ENCODE measurements around the gene GALT. TPM values are rescaled to one million over a fixed set of nuclear protein-coding genes. Genes with fewer than 3 reads are reported as not detected.

Gene GALT
- total and polyA plus RNA-seq, 2 of the 13 experiments (the other 11 are each of a cell fraction or from before 2014, with no cell fraction given), result 40.4 to 46.3 TPM

DNA sequence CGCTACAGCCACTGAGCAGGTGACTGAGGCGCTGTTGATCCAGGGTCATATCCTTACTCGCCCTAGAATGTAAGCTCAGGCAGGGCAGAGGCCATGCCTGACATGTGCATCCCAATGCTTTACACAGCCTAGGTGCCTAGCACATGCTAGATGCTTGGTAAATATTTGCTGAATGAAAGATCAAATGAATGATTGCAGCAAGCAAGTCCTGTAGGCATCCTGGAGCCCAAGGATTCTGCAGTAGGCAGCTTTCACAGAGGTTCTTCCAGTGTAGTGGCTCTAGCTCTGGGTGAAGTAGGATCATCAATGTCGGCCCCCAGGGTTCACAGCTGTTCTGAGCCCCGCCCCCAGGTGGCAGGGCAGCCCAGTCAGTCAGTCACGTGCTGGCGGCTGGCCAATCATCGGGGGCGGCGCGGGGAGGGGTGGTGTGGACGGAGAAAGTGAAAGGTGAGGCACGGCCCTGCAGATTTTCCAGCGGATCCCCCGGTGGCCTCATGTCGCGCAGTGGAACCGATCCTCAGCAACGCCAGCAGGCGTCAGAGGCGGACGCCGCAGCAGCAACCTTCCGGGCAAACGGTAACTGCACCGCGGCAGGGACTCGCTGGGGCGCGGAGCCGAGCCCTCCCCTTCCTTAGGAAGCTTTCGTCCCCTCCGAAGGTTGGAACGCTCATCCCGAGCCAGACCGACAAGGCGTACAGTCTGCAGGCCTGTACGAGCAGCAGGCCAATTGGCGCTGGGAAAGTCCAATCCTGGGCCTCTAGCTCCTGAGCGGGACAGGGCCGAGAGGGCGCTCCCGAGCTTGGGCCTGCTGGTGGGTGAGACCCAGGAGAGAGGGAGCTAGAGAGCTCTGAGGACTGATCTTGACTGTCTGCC is at the start of gene GALT (continued):
- TF ChIP-seq, protein P1, sequence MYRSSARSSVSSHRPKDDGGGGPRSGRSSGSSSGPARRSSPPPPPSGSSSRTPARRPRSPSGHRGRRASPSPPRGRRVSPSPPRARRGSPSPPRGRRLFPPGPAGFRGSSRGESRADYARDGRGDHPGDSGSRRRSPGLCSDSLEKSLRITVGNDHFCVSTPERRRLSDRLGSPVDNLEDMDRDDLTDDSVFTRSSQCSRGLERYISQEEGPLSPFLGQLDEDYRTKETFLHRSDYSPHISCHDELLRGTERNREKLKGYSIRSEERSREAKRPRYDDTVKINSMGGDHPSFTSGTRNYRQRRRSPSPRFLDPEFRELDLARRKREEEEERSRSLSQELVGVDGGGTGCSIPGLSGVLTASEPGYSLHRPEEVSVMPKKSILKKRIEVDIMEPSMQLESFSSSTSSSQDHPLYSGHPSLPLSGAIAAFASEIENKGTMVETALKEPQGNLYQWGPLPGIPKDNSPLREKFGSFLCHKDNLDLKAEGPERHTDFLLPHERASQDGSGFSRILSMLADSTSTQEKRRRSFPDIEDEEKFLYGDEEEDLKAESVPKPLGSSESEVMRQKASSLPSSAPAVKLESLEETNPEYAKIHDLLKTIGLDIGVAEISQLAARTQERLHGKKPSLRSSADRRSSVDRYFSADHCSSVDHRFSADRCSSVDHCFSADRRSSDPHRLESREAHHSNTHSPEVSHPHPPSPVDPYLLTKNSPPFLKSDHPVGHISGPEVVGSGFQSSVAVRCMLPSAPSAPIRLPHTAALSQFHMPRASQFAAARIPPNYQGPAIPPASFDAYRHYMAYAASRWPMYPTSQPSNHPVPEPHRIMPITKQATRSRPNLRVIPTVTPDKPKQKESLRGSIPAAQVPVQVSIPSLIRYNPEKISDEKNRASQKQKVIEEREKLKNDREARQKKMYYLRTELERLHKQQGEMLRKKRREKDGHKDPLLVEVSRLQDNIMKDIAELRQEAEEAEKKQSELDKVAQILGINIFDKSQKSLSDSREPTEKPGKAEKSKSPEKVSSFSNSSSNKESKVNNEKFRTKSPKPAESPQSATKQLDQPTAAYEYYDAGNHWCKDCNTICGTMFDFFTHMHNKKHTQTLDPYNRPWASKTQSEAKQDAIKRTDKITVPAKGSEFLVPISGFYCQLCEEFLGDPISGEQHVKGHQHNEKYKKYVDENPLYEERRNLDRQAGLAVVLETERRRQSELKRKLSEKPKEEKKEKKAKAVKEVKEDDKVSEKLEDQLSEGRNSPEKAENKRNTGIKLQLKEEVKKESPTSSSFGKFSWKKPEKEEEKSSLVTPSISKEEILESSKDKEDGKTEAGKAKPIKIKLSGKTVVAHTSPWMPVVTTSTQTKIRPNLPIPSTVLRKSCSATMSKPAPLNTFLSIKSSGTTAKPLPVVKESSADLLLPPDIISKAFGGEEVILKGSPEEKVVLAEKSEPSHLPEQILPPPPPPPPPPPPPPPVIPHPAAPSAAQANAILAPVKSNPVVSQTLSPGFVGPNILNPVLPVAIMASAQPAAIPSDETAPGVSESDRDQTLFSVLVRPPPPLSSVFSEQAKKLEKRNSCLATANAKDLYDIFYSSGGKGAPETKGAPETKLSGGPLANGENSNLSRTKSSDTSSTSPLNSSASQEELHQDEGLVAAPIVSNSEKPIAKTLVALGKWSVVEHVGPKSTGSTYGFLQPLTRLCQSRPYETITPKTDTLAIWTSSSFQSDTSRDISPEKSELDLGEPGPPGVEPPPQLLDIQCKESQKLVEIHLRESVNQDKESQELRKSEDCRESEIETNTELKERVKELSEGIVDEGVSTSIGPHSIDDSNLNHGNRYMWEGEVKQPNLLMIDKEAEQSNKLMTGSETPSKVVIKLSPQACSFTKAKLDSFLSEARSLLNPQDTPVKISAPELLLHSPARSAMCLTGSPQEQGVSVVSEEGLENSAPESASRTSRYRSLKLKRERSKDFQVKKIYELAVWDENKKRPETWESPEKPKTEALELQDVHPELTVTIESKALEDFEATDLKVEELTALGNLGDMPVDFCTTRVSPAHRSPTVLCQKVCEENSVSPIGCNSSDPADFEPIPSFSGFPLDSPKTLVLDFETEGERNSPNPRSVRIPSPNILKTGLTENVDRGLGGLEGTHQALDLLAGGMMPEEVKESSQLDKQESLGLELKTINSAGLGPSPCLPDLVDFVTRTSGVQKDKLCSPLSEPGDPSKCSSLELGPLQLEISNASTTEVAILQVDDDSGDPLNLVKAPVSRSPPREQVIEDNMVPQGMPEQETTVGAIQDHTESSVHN (CRISPR knock-in tag; IDR thresholded peaks at IDR 0.05), result peak; percentile 53; the same call in 1 of the 2 replicates
- no peak for TF ChIP-seq CCDC6 (CRISPR knock-in tag; IDR thresholded peaks at IDR 0.05)
- TF ChIP-seq, protein P2, sequence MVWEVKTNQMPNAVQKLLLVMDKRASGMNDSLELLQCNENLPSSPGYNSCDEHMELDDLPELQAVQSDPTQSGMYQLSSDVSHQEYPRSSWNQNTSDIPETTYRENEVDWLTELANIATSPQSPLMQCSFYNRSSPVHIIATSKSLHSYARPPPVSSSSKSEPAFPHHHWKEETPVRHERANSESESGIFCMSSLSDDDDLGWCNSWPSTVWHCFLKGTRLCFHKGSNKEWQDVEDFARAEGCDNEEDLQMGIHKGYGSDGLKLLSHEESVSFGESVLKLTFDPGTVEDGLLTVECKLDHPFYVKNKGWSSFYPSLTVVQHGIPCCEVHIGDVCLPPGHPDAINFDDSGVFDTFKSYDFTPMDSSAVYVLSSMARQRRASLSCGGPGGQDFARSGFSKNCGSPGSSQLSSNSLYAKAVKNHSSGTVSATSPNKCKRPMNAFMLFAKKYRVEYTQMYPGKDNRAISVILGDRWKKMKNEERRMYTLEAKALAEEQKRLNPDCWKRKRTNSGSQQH (CRISPR knock-in tag; IDR thresholded peaks at IDR 0.05; ENCODE audit: low read depth), result peak; percentile 75; the same call in 1 of the 2 replicates
- peak; percentile 71; the same call in 1 of the 2 replicates for TF ChIP-seq GFI1 (CRISPR knock-in tag; IDR thresholded peaks at IDR 0.05; ENCODE audit: borderline replicate concordance)
- TF ChIP-seq GATA4 (IDR thresholded peaks at IDR 0.05; ENCODE audit: borderline replicate concordance, low read depth), result 0 out of 2 replicates have a peak, but pooled peaks have one; percentile 31
- TF ChIP-seq, protein P3, sequence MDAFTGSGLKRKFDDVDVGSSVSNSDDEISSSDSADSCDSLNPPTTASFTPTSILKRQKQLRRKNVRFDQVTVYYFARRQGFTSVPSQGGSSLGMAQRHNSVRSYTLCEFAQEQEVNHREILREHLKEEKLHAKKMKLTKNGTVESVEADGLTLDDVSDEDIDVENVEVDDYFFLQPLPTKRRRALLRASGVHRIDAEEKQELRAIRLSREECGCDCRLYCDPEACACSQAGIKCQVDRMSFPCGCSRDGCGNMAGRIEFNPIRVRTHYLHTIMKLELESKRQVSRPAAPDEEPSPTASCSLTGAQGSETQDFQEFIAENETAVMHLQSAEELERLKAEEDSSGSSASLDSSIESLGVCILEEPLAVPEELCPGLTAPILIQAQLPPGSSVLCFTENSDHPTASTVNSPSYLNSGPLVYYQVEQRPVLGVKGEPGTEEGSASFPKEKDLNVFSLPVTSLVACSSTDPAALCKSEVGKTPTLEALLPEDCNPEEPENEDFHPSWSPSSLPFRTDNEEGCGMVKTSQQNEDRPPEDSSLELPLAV (CRISPR knock-in tag; conservative IDR thresholded peaks at IDR 0.05; ENCODE audit: low read depth), result no peak
- TF ChIP-seq ISL2 (CRISPR knock-in tag; IDR thresholded peaks at IDR 0.05), result peak; percentile 19; the same call in 1 of the 2 replicates
- peak; percentile 96 for TF ChIP-seq NFYB (CRISPR knock-in tag; IDR thresholded peaks at IDR 0.05)
- TF ChIP-seq RBFOX2 (IDR thresholded peaks at IDR 0.05; ENCODE audit: low read depth, low read length), result peak; percentile 93
- TF ChIP-seq, protein P4, sequence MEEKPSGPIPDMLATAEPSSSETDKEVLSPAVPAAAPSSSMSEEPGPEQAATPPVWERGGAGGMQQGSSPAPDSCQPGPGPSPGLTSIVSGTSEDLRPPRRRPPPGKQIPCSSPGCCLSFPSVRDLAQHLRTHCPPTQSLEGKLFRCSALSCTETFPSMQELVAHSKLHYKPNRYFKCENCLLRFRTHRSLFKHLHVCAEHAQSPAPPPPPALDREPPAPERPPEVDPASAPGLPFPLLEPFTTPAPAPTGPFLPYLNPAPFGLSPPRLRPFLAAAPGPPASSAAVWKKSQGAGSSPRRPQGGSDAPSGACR (CRISPR knock-in tag; IDR thresholded peaks at IDR 0.05), result peak; percentile 39; the same call in 1 of the 2 replicates
- peak; percentile 79 for TF ChIP-seq HIVEP1 (CRISPR knock-in tag; IDR thresholded peaks at IDR 0.05)
- peak; percentile 63 for TF ChIP-seq MEF2D (CRISPR knock-in tag; IDR thresholded peaks at IDR 0.05)

Data from HepG2 (cell line).